HG03025 (cell line): ENCODE measurements around the gene IGSF3.
"Not testable (repeated sequence)": the region's sequence is repeated elsewhere in the genome, so short reads cannot be mapped to it uniquely, and the experiment has no call there.

ENCODE experiments used
- ATAC-seq: cut with Tn5 transposase; IDR thresholded peaks from one replicate; pipeline ENCODE4 v1.9.1; 2021; ENCODE audit warnings: mild to moderate bottlenecking, moderate library complexity; ENCODE audit not compliant: unreplicated experiment, low FRiP score

IGSF3 gene

DNA sequence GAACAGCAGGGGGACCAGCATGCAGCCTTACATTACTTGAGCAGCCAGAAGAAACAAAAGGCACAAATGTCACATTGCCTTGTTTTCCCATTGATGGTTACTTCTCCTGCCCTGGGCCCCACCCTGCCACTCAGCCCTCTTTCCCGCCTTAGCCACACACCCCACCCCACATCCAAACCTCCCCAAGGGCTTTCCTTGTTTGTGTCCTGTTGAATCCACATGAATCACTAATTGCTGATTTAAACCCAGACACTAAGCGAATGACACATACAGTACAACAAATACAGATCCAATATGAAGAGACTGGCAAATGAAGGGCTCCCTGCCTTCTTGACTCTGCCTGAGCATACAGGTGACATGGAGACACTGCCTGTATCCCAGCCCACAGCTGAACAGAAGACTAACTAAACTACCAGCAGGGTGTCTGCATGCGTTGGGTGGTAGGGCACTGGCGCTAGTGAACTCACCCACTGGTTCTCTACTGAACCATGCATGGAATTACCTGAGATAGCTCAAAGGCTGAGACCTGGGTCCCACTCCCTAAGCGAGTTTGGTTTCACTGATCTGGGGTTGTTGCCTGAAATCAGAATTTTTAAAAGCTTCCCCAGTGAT lies 3.1 kb downstream of the IGSF3 start:
- ATAC-seq = no peak

DNA sequence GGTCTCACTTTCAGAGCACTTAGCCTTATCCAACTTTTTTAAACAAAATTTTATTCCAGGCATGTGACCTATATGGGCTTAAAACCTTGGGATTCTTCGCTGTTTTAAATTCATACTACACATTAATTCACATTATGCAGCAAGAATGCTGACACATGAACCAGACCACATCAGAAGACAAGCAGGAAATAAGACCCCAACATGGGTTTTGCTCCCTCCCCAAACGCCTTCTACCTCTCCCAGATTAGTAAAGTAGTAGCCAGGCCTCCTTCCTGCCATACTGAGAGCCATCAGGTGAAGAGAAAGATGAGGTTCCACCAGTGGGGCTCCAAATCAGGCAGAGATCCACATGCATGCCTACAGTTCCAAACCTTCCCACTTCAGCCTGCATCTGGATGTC lies 3.7 kb downstream of the IGSF3 start:
- no peak for ATAC-seq

DNA sequence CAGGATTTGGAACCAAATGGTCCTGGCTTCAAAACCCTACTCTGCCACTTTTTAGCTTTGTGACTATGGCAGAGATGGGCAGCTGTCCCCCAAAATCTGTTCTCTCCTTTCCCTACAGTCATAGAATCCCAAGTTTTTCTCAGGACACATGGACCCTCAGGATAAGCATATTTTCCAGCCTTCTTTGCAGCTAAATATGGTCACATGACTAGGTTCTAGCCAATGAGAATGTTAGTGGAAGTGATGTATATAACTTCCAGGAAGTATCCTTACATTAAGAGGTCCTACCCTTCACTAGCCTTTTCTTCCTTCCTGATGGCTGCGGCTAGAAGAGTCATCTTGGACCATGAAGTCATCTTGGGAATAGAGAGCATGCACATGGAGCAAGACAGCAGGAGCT lies 5.9 kb downstream of the IGSF3 start:
- no peak for ATAC-seq

DNA sequence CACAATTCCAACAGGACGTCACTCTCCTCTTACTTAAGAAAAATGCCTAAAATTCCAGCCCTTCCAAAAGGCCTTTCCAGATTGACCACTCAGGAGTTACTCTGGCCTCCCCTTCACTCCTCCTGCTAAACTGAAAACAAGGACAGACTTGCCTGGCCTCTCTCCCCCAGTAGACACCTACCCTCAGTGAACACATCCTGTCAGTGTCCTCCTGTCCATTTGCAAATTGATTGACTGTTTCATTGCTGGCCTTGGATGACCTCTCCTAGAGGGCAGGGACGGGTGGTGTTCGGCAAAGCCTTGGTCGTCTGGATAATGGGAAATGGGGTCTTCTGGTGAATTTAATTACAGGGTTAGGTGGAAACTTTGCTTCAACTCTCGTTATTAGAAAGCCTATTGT lies 8.9 kb downstream of the IGSF3 start:
- not testable (repeated sequence) for ATAC-seq

DNA sequence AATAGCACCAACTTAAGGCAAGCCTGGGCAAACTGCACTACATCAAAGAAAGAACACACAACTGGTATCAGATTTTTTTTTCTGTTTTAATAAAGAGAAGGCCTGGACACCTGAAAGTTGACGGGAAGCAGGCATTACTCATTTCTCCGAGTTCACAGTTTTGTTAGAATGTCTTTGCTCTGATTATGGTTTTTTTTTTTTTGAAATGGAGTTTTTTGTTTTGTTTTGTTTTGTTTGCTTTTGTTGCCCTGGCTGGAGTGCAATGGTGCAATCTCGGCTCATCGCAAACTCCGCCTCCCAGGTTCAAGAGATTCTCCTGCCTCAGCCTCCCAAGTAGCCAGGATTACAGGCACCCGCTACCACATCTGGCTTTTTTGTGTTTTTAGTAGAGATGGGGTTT lies 9.7 kb downstream of the IGSF3 start:
- ATAC-seq = not testable (repeated sequence)

DNA sequence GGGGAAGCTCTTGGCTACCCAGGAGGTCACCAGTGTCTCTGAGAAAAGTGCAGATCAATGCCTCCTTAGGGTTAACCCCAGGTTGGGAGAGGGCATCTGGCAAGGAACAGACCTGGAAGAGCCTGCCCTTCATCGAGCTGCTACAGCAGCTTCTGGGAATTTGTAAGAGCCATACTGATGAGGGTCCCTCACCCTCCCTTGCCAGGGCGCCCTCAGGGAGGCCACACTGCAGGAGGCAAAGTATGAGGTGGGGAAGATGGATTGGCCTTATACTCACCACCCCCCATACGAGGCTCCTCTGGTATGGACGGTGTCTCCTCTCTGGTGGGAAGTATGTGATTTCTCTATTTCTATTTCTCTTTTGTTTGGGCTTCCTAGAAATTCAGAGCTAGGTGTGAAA lies 13.2 kb downstream of the IGSF3 start:
- ATAC-seq = no peak

DNA sequence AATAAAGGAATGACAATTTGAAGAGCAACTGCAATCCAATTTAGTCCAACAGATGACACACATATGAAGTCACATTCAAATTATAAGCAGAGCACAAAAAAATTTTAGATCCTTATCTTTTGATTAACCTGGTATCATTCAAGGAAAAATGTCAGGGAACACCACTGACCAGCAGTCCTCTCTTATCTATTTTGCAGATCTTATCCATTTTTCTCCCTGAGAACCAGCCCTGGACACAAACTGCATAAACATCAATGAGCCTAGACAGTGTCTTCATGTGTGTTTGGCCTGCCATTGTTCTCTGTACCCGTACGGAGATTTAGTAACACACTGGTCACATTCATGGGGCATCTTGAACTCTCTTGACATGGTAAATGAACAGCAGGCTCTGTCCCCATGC lies 14.9 kb downstream of the IGSF3 start:
- not testable (repeated sequence) for ATAC-seq

DNA sequence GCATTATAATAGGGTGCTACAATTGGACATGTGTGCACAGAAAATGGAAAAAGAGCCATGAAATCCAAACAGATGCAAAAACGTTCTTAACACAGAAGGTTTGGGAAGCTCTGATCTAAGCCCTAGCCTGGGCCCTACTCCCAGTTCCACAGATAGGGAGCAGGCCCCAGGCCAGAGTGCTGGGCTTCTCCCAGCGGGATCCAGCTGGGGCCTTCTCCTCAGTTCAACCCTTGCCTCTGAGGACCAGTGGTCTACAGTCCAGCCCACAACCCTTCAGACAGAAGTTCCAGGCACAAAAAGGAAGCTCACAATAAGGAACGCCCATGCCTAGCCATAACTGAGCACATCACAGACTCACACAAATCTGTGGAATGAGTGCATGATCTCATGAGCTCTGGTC lies 16.8 kb downstream of the IGSF3 start:
- not testable (repeated sequence) for ATAC-seq

DNA sequence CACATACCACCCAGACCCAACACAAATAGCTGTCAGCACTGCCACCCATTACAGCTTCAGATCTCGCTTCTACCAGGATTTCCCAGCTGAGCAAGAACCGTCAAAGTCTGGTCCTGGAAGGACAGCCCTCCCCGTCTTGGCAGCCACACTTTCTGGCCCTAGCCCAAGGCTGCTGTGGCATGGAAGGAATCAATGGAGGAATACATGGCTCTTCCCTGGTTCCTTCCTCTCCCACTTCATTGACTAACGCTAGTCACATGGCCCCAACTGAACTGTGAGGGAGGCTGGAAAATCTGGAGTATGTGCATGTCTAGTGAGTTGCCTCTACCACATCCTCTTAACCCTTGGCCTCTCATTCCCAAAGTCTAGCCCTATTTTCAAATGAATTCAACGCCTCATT lies 18.5 kb downstream of the IGSF3 start:
- ATAC-seq = not testable (repeated sequence)

DNA sequence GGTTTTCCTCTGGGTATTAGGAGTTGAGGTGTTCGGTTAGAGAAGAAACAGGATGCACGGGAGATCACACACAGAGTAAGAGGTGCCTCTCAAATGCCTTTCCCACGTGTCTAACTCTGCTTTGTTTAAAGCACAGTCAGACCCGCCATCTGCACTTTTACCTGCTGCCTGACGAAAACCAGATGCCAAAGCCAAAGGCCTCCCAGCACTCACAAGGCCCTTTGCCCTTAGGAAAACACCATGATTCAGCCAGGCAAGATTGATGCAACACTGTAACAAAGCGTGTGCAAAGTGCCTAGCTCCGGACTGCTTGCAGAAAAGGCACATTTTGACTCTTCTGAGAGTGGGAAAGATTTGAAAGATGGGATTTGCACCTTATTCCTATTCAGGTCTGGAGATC lies 19.2 kb downstream of the IGSF3 start:
- ATAC-seq = not testable (repeated sequence)

DNA sequence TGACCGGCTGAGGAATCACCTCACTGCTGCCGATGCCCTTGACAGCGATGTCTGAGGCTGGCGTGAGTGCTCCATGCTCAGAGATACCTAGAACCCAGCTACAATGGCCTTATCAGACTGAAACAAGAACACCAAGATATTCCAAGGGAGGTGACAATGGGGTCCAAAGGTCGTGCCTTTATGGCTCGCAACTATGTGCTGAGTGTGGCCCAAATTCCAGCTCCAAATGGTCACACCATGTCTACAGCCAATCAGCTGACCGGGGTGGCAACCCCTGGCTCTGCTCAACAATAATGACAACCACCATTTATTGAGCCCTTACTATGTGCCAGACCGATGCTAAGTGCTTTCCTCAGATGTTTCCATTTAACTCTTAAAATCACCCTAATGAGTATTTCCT lies 20.3 kb downstream of the IGSF3 start:
- not testable (repeated sequence) for ATAC-seq

DNA sequence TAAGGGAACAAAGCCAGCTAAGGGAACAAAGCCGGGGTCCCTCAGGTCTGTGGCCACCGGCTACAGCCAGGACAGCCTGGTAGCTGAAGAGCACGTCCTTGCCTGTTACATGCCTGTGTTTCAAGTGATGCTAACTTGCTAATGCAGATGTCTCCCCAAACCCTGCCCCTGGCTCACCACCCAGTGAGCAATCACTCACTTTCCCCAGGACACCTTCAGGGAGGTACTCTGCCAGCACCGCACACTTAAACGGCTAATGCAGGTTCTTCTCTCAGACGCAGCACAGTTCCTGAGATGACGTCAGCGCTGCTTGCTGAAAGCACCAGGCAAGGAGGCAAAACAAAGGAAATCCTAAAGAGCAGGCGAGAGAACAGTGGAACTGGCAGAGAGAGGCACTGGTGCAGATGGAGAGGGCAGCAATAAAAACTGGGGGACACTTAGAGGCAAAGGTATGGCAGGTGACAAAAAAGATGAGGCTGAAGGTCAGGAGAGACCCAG lies 20.8 kb downstream of the IGSF3 start:
- not testable (repeated sequence) for ATAC-seq

DNA sequence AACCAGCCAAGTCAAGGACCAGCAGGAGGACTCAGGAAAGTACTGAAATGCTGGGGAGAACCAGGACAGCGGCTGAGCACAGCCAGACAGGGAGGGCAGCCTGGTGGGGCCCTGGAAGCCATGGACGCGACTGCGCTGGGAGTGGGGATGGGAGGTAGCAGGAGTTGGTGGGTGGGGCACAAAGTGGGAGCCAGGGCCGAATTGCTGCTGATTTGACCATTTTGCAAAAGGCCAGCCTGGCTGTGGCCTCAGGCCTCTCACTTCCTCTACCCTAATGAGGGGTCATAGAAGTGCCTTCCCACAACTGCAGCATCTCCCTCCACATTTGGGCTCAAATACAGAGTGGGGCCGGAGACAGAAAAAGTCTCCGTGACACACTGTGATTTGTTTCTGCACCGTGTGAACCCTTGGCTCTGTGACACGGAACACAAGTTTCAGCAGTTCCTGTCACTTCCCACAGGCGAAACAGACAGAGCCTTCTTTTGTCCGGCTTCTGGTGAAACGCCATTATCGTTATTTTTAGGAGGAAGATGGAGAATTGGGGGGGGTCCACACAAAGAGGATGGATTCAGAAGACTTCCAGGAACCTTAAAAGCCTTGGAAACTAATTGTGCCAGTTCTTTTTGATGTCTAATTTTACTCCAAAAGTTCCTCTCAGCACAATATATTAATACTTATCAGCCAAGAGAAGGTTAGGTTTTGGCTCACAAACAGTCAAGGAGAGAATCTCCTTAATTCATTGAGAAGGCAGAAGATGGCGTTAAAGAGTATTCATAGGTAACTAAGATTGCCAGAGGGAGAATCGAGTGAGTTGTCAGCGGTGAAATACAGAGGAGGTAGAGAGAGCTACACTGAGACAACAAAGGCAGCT lies 21.5 kb downstream of the IGSF3 start:
- not testable (repeated sequence) for ATAC-seq

DNA sequence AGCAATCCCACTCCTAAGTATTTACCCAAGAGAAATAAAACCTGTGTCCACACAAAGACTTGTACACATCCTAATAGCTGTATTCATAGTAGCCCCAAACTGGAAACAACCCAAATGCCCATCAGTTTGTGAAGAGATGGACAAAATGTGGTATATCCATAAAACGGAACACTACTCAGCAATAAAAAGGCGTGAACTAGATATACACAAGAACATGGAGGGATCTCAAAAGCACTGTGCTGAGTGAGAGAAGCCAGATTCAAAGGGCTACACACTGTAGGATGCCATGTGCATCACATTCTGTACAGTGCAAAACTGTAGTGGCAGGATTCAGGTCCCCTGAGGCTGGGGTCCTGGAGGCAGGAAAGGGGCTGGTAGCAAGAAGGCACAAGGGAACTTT lies 22.5 kb downstream of the IGSF3 start:
- not testable (repeated sequence) for ATAC-seq

DNA sequence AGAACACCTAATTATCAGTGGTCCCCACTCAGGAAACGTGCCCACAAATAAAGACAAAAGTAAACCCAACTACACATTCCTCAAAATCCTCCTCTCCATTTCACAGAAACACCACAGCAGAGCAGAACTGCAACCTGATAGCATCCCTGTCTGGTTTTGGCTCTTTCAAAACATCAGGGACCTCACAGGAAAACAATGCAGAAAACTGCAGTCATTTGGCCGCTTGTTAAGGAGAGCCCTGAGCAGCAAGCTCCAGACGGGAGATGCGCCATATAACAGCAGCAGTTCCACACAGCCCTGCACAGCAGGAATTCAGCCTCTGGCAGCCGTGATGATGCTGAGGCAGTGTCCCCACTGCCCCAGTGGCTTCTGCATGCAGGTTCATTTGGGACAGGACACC lies 23.4 kb downstream of the IGSF3 start:
- not testable (repeated sequence) for ATAC-seq

DNA sequence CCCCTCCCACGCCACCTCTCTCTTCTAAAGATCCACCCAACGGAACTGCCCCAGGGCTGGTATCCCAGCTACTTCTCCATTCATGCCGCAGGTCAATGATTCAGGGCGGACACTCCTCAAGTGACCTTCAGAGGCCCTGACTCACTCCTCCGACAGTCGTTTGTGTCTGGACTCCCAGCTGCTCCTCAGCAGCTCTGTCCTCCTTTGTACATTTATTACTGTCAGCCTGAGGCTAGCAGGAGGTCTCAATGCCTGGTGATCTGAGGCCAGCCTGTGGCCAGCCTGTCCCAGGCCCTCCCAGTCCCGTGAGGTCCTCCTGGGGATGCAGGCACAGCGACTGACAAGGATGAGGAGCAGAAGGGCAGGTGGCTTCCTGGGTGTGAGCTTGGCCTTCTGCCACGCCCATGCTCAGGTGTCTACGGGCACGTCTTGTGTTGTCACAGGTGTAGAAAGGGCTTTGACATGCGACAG lies 24.2 kb downstream of the IGSF3 start:
- not testable (repeated sequence) for ATAC-seq

DNA sequence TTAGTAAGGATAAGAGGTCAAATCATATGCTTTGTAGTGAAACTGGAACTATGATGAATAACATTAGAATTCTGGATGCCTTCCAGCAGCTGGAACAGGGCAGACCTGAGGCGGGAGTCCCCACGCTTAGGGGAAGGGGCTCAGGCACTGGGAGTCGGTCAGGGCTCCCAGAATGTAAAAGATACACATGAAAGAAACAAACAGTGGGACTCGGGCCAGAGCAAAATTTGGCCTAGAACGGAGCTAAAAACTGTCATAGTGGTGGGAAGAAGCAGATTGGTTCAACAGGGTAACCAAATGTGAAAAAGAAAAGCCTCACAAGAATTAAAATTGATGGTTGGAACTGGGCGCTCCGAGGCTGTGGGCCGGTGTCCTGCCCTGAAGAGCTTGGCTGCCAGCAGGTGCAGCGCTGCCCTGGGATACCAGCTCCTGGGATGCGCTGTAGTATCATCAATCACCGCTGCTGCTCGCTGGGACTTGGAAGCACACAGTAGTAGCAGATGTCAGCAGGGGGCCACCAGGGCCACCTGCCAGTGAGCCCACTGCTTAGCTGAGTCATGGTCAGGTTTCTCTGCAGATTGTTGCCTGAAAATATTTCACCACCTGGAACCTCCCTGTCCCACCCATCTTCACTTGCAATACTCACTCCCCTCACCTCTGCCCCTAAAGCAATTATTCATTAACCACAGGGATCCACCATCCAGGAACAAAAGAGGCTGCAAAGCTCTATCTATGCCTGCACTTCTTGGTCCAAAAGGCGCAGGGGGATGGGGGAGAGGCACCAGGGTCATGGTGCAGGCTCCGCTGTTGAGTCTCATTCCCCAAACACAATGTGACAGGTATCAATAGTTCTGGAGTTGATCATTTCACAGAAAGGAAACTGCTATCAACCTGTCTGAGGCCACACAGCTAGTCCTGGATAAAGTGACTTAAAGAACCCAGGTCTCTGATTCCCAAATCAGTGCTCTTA lies 24.9 kb downstream of the IGSF3 start:
- ATAC-seq = not testable (repeated sequence)

DNA sequence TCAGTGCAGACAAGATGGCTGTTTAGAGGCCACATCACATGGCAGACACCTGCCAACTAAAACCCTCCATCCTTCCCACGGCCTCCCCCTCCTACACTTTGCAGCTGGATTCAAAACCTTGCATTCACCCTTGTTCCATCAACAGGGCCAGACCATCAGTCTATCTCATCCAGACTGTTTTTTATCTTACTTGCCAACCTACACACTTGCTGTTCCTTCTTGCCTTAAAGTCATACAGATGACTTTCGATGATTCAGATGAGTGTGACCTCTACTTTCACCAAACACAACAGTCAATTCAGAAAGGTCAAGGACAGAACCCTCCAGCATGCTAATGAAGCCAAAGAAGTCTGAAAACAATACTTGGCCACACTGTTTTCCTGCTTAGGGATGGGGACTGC lies 29.9 kb downstream of the IGSF3 start:
- ATAC-seq = not testable (repeated sequence)

DNA sequence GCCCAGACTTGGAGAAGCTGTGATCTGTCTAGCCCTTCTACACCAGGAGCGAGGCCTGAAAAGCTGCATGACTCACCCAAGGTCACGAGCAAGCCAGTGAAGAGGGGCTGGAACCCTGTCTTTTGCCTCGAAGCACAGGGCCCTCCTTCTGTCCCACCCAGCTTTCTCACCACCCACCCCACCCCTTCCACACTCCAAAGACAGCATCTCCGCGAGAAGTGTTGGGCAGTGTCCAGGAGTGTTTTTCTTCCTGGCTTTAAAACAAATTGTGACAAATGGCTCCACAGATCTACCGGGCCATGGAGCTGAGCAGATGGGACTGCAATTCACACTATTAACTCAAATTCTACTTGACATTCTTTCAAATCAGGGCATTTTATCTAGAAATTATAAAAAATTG lies 30.9 kb downstream of the IGSF3 start:
- not testable (repeated sequence) for ATAC-seq

DNA sequence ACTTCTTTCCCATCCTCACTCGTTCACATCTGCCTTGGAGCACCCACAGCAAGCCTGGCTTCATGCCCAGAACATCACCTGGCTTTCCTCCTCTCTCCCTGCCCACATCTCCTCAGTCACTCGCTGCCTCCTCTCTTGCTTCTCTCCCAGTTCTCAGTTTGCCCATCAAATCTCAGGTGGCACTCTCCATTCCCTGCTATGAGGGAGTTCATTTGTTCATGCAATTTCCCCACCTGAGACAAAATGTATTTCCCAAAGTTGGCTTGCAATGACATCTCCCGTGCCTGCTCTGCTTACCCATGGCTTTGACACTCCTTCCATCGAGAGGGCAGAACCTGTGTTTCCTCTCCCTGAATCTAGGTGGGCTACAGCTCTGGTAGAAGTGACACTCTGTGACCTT lies 33.1 kb downstream of the IGSF3 start:
- ATAC-seq = not testable (repeated sequence)
